ENCODE measurements around the gene MICU2. TPM values are rescaled to one million over a fixed set of nuclear protein-coding genes. Genes with fewer than 3 reads are reported as not detected.

Gene MICU2
- total RNA-seq, 1 experiment from 2014 or later = 56.0 TPM

DNA sequence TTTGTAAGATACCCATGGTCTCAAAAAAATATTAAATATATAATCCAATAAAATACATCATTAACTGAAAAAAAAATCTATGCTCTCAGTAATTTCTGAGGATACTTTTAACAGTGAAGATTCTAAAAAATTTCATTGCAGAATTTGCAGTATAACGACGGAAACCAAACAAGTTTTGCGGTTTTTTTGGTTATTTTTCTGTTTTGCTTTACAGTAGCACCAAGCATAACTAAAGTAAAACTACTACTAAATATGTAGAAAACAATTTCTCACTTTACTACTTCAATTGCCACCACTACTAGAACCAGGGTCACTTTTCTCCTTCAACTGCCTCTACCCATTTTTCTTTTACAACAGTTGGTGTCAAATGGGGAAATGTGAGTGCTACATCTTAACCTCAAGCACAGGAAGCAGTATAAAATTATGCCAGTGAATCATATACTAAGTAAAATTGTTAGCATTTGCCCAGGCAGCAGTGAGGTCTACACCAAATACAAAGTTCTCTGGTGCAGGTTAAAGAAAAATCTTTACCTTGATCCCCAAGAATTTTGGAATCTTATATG, 24.1 kb downstream of the MICU2 start:
- Histone ChIP-seq H3K27me3 (replicated peaks; ENCODE audit: insufficient read depth, low read depth, low read length, poor library complexity) (no peaks in the 10 kb centered on the region), H3K27ac (ENCODE audit: low read depth, low read length, poor library complexity, severe bottlenecking) (no peak overlapping the region), H3K4me3 (ENCODE audit: low read depth, low read length, poor library complexity, severe bottlenecking) (no peak overlapping the region), H3K36me3 (ENCODE audit: insufficient read depth, low read length, poor library complexity, severe bottlenecking) (no peaks in the 10 kb centered on the region), H3K4me1 (ENCODE audit: insufficient read depth, low read length, poor library complexity, severe bottlenecking) (peaks cover 41% of the 10 kb centered on the region), H3K9me3 (ENCODE audit: low read depth, low read length, poor library complexity, severe bottlenecking) (peaks cover 9% of the 10 kb centered on the region)
- ChIA-PET CTCF (no interaction called here), POLR2A (ENCODE audit: low non-redundant PET) (interaction anchor here (0.6 kb wide), 1 partner anchor 37 kb away, joined by 3 read pairs; no protein-coding TSS in a partner anchor)
- no TSS peak for BruUV-seq (replicated peaks)
- TF ChIP-seq, protein P1, sequence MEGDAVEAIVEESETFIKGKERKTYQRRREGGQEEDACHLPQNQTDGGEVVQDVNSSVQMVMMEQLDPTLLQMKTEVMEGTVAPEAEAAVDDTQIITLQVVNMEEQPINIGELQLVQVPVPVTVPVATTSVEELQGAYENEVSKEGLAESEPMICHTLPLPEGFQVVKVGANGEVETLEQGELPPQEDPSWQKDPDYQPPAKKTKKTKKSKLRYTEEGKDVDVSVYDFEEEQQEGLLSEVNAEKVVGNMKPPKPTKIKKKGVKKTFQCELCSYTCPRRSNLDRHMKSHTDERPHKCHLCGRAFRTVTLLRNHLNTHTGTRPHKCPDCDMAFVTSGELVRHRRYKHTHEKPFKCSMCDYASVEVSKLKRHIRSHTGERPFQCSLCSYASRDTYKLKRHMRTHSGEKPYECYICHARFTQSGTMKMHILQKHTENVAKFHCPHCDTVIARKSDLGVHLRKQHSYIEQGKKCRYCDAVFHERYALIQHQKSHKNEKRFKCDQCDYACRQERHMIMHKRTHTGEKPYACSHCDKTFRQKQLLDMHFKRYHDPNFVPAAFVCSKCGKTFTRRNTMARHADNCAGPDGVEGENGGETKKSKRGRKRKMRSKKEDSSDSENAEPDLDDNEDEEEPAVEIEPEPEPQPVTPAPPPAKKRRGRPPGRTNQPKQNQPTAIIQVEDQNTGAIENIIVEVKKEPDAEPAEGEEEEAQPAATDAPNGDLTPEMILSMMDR (conservative IDR thresholded peaks at IDR 0.05; ENCODE audit: low read depth, low read length) = no peak
- no peak for TF ChIP-seq EZH2 (IDR thresholded peaks at IDR 0.05; ENCODE audit: borderline replicate concordance, low read depth, low read length, poor library complexity, severe bottlenecking)
- DNase-seq (ENCODE audit: low spot score) = no peak
- intact Hi-C loops (cut with micrococcal nuclease; ENCODE audit: unreplicated experiment) = no loop called here

DNA sequence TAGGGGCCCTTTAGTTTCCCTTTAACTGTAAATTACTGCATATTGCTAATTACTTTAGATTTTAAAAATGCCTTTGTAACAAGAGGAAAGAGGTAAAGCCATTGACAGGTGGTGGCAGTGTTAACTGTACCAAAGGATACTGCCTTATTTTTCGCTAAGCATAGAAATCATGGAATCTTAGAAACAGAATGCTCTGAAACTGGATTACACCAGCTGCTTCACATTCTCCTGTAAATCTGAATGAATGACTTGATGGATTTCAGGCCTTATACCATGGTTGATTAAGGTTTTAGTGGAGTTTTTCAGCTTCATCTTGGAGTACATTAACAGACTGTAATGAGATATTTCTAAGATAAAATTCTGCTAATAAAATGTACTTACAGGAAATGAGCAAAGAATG, 25.2 kb downstream of the MICU2 start:
- no peaks in the 10 kb centered on the region for H3K36me3 ChIP-seq (ENCODE audit: insufficient read depth, low read length, poor library complexity, severe bottlenecking)
- H3K27ac ChIP-seq (ENCODE audit: low read depth, low read length, poor library complexity, severe bottlenecking) = peak overlapping the region; percentile 23
- H3K9me3 ChIP-seq (ENCODE audit: low read depth, low read length, poor library complexity, severe bottlenecking) = peaks cover 9% of the 10 kb centered on the region
- ChIA-PET CTCF (no interaction called here), POLR2A (ENCODE audit: low non-redundant PET) (no interaction called here)
- intact Hi-C loops (cut with micrococcal nuclease; ENCODE audit: unreplicated experiment) = no loop called here
- TF ChIP-seq EZH2 (IDR thresholded peaks at IDR 0.05; ENCODE audit: borderline replicate concordance, low read depth, low read length, poor library complexity, severe bottlenecking) = no peak
- TF ChIP-seq, protein P1 (conservative IDR thresholded peaks at IDR 0.05; ENCODE audit: low read depth, low read length) = no peak
- no peaks in the 10 kb centered on the region for H3K27me3 ChIP-seq (replicated peaks; ENCODE audit: insufficient read depth, low read depth, low read length, poor library complexity)
- no peak overlapping the region for H3K4me3 ChIP-seq (ENCODE audit: low read depth, low read length, poor library complexity, severe bottlenecking)
- no TSS peak for BruUV-seq (replicated peaks)
- peaks cover 35% of the 10 kb centered on the region for H3K4me1 ChIP-seq (ENCODE audit: insufficient read depth, low read length, poor library complexity, severe bottlenecking)
- no peak for DNase-seq (ENCODE audit: low spot score)

DNA sequence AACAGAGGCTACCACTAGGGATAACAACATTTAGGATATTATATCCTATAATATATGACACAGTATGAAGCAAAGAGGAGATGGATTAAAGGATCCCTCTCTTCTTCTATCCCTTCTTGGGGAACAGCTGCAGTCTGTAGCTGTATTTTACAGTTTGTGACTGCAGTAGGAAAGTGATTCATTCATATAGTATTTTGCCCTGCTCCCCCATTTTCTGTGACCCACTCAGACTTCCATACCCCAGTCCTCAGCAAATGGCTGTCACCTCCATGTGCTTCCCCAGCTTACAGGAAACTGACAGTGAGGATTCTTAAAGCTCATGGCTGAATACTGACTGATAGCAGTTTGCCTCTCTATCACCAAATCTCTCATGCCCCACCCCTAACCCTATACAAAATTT, 27.5 kb downstream of the MICU2 start:
- ChIA-PET POLR2A (ENCODE audit: low non-redundant PET) (no interaction called here), CTCF (no interaction called here)
- Histone ChIP-seq H3K36me3 (ENCODE audit: insufficient read depth, low read length, poor library complexity, severe bottlenecking) (no peaks in the 10 kb centered on the region), H3K4me1 (ENCODE audit: insufficient read depth, low read length, poor library complexity, severe bottlenecking) (peaks cover 21% of the 10 kb centered on the region), H3K4me3 (ENCODE audit: low read depth, low read length, poor library complexity, severe bottlenecking) (no peak overlapping the region), H3K9me3 (ENCODE audit: low read depth, low read length, poor library complexity, severe bottlenecking) (no peaks in the 10 kb centered on the region), H3K27ac (ENCODE audit: low read depth, low read length, poor library complexity, severe bottlenecking) (no peak overlapping the region), H3K27me3 (replicated peaks; ENCODE audit: insufficient read depth, low read depth, low read length, poor library complexity) (no peaks in the 10 kb centered on the region)
- no TSS peak for BruUV-seq (replicated peaks)
- intact Hi-C loops (cut with micrococcal nuclease; ENCODE audit: unreplicated experiment) = no loop called here
- TF ChIP-seq, protein P1 (conservative IDR thresholded peaks at IDR 0.05; ENCODE audit: low read depth, low read length) = no peak
- no peak for TF ChIP-seq EZH2 (IDR thresholded peaks at IDR 0.05; ENCODE audit: borderline replicate concordance, low read depth, low read length, poor library complexity, severe bottlenecking)
- no peak for DNase-seq (ENCODE audit: low spot score)

Measured in A673 (cell line).